Ascending aorta (tissue), 2 donors: Measurements from ENCODE around the gene ITGA4. TPM values are rescaled to one million over a fixed set of nuclear protein-coding genes. Genes with fewer than 3 reads are reported as not detected.

ENCODE experiments used
- DNase-seq, 2 donors: peaks; one replicate each; pipeline ENCODE4 v3.0.0-alpha.2; 2019; ENCODE audit warnings: low spot score in 2 of 2
- H3K27ac ChIP-seq, 2 donors: fragments of 200-600 bp; sonication (generic); one replicate each; pipeline ENCODE4 v1.5.1; 2016 to 2017; ENCODE audit warnings: mild to moderate bottlenecking in 1 of 2
- H3K27me3 ChIP-seq: fragments of 200-600 bp; sonication (generic); one replicate; pipeline ENCODE4 v1.5.1; 2017
- H3K36me3 ChIP-seq, 2 donors: fragments of 200-600 bp; sonication (generic); one replicate each; pipeline ENCODE4 v1.5.1; 2016
- H3K4me1 ChIP-seq, 2 donors: fragments of 200-600 bp; sonication (generic); one replicate each; pipeline ENCODE4 v1.5.1; 2016 to 2017; ENCODE audit warnings: mild to moderate bottlenecking in 1 of 2
- H3K4me3 ChIP-seq, 2 donors: fragments of 200-600 bp; sonication (generic); one replicate each; pipeline ENCODE4 v1.5.1; 2016 to 2017; ENCODE audit warnings: mild to moderate bottlenecking in 1 of 2
- H3K9me3 ChIP-seq, 2 donors: fragments of 200-600 bp; sonication (generic); one replicate each; pipeline ENCODE4 v1.5.1; 2016
- CTCF ChIP-seq, 3 experiments: fragments of 200-600 bp in 2 of 3; fragments of 450-650 bp in 1 of 3; sonication (generic) in 2 of 3; IDR thresholded peaks; one replicate each; pipeline ENCODE4 v1.5.1; 2016 to 2019; ENCODE audit warnings: antibody characterized with exemption in 3 of 3, mild to moderate bottlenecking in 1 of 3, moderate library complexity in 1 of 3
- intact Hi-C: fragments of 100-400 bp; cut with DNase I; formaldehyde crosslinking; loops from one replicate; pipeline ENCODE4 v1.15.1; 2023
- total RNA-seq: library from RNA; depleted of rRNA; stranded (reverse); fragments of >200 nt; gene quantifications from one replicate; pipeline ENCODE4 v1.1.0, GENCODE V29; 2016

The ITGA4 gene
- total RNA-seq, 1 donor from 2014 or later, result 6.6 TPM

DNA sequence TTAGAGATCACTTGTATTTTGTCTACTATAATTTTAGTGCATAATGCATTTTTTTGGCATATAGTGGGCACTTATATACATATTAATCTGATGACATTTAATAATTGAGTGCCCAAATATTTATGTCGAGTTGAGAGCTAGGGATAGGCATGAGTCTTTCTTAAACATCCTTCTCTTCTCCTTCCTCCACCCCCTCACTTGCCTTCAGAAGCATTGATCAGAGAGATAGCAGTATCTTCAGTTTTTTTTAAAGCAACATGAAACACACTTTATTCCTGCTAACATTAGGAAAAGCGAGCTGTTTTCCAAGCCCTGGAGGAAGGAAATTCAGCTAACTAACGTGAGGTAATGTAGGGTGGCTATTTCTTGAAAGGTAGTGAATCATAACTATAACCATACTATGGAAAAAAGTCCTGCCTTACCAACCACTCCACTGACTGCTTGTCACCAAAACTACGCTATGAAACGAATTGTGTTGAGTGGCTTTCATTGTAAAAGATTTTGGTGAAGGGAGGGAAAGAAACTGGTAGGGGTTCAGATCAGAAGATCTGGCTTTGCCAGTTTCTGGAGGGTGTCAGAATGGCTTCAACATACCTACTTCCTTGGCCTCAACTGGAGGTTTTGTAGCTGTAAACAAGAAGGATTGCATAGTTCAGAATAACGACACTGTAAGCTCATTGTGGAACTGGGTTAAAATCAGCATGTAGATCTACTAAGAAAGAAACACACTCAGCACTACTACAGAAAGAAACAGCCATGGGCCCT, 2.3 kb upstream of the ITGA4 start:
- no peaks in the 10 kb centered on the region for H3K27me3 ChIP-seq
- H3K4me1 ChIP-seq, result peaks cover 3 to 4% of the 10 kb centered on the region in 2 donors
- DNase-seq, result no peak
- H3K9me3 ChIP-seq, result no peaks in the 10 kb centered on the region
- no peaks in the 10 kb centered on the region for H3K36me3 ChIP-seq
- intact Hi-C loops, result loop anchor here (10.0 kb wide), 1 partner anchor 350 kb away; no protein-coding TSS in a partner anchor
- H3K27ac ChIP-seq, result no peak overlapping the region
- TF ChIP-seq CTCF (IDR thresholded peaks at IDR 0.05), result no peak
- H3K4me3 ChIP-seq, result no peak overlapping the region

DNA sequence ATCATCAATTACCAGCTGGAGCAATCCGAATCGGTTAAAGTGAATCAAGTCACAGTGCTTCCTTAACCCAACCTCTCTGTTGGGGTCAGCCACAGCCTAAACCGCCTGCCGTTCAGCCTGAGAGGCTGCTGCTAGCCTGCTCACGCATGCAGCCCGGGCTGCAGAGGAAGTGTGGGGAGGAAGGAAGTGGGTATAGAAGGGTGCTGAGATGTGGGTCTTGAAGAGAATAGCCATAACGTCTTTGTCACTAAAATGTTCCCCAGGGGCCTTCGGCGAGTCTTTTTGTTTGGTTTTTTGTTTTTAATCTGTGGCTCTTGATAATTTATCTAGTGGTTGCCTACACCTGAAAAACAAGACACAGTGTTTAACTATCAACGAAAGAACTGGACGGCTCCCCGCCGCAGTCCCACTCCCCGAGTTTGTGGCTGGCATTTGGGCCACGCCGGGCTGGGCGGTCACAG, 496 bp upstream of the ITGA4 start:
- peak overlapping the region; percentile 52 to 64 for H3K4me3 ChIP-seq
- H3K27me3 ChIP-seq, result no peaks in the 10 kb centered on the region
- H3K27ac ChIP-seq, result peak overlapping the region; percentile 34 to 38
- no peaks in the 10 kb centered on the region for H3K36me3 ChIP-seq
- H3K4me1 ChIP-seq, result peaks cover 3 to 4% of the 10 kb centered on the region in 2 donors
- H3K9me3 ChIP-seq, result no peaks in the 10 kb centered on the region
- intact Hi-C loops, result loop anchor here (10.0 kb wide), 1 partner anchor 352 kb away; no protein-coding TSS in a partner anchor
- DNase-seq, result peak; percentile 17 to 70
- no peak for TF ChIP-seq CTCF (IDR thresholded peaks at IDR 0.05)

- peaks cover 3 to 4% of the 10 kb centered on the region in 2 donors for H3K4me1 ChIP-seq
- H3K27me3 ChIP-seq, result no peaks in the 10 kb centered on the region
- peak in 1 of 2 donors; percentile 61 for DNase-seq
- intact Hi-C loops, result loop anchor here (10.0 kb wide), 1 partner anchor 353 kb away; no protein-coding TSS in a partner anchor
- peak overlapping the region; percentile 52 to 64 for H3K4me3 ChIP-seq
- no peaks in the 10 kb centered on the region for H3K36me3 ChIP-seq
- peak overlapping the region; percentile 34 to 38 for H3K27ac ChIP-seq
- no peaks in the 10 kb centered on the region for H3K9me3 ChIP-seq
- no peak for TF ChIP-seq CTCF (IDR thresholded peaks at IDR 0.05)
Measured at GRCh38 chr2:181457741-181458425, 697 bp downstream of the ITGA4 start.

DNA sequence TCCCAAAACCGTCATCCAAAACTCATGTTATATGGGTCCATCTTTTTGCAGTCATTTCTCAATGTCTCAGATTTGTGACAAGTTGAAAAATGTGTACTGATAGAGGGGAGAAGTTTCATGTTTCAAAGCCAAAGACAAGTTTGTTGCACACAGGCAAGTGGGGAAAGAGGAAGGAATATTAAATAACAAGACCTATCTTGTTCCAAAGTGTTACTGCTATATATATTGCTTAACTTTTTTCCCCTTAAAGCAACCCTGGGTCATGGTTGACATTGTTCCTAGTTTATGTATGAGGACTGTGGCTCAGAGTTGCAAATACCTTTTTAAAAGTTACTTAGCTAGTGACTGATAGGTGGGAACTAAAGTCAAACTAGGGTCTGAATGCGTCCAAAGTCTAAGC, 1.7 kb downstream of the ITGA4 start:
- no peaks in the 10 kb centered on the region for H3K9me3 ChIP-seq
- no peak overlapping the region for H3K27ac ChIP-seq
- H3K4me1 ChIP-seq, result peaks cover 3 to 4% of the 10 kb centered on the region in 2 donors
- H3K4me3 ChIP-seq, result peak overlapping the region in 1 of 2 donors; percentile 64
- intact Hi-C loops, result loop anchor here (10.0 kb wide), 1 partner anchor 354 kb away; no protein-coding TSS in a partner anchor
- no peak for TF ChIP-seq CTCF (IDR thresholded peaks at IDR 0.05)
- H3K36me3 ChIP-seq, result no peaks in the 10 kb centered on the region
- no peaks in the 10 kb centered on the region for H3K27me3 ChIP-seq
- no peak for DNase-seq

DNA sequence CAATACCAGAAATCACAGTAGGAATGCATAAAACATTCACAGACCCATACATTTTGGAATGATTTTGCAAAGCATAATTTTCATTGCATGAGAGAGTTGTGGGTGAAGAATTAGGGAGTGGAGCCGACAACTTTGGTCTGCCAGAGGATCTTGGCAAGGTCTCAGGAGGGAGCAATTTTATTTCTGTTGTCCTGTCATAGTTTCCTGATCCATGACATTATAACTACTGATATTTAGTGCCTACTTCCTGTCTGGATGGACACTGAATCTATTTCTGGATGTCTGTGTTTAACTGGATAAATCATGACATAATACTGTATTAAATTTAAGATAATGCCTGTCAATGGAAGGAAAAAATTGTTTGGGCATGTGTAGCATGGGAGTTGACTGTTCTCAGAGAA, 2.4 kb downstream of the ITGA4 start:
- H3K27ac ChIP-seq, result no peak overlapping the region
- intact Hi-C loops, result loop anchor here (10.0 kb wide), 1 partner anchor 355 kb away; no protein-coding TSS in a partner anchor

More for the DNA sequence above, 2.4 kb downstream of the ITGA4 start:
- Histone ChIP-seq H3K4me3 (no peak overlapping the region), H3K4me1 (peaks cover 3 to 4% of the 10 kb centered on the region in 2 donors), H3K36me3 (no peaks in the 10 kb centered on the region), H3K27me3 (no peaks in the 10 kb centered on the region), H3K9me3 (no peaks in the 10 kb centered on the region)
- TF ChIP-seq CTCF (IDR thresholded peaks at IDR 0.05), result no peak
- DNase-seq, result no peak
